ENCODE measurements around the gene APOL5.

The APOL5 gene

DNA sequence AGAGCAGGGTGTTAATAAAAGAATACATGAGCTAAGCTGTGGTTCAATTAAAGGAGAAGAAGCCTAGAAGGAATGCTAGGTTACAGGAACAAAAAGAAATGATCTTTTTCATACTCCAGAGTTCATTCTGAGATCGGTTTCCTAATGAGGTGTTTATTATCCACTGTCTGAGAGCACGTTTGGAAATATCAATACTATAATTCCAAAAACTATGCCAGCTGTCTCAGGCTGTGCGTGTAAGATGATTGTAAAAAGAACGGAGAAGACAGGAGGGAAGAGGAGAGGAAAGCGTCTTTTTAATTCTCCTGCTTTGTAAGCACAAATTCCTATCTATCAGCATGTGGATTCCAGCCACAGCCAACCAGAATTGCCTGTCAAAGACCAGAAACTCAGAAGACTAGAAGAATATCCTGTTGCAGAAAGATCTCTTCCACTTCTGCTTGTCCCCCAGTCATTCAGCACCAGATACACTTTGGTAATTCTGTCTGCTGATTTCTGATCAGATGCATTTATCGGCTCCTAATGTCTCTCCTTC is 25.7 kb downstream of the APOL5 start:
- no peak for DNase-seq

DNA sequence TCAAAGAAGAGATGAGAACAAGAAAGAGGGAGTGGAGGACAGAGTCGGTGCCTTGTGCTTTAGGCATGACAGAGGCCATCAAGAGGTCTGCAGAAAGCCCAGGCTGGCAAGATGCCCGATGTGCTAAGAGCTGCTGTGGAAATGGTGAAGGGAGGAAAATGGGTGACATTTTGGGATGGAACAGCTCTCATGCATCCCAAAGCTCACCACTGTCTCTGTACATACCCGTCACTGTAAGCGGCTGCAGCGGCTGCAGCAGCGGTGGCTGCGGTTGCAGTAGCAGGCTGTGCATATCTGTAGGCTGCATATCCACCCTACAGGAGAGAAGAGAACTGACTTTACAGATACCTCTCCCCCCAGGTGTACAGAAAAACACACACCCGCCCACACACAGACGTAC is 28.6 kb downstream of the APOL5 start:
- no peak for DNase-seq

DNA sequence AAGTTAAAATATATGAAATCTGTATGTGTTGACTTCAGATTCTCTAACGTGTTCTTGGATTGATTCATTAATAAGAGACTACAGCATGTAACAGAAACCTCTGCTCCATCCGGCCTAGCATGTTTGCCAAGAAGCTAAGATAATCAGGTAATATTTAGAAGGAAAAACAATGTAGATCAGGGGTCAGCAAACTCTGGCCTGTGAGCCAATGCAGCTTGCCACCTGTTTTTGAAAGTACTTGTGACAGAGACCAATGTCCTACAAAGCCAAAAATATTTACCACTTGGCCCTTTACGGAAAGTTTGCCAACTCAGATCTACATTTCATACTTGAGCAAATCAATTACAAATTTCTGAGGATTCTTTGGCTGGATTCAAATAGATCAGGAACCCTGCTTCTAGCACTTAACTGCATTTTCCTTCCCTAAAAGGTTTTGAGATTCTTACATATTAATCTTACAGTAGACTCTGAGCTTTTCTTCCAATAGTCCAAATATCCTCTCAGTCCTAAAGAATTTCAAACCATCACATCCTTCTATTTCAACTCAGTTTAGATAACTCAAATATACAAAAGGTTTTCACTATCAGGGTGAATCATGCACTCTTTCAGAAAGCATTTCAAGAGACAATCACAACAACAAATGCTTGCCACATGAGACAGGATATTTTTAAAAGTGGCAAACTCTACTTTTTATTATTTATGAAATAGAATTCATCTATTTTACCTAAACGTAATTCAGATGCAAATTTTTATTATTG is 29.5 kb downstream of the APOL5 start:
- no peak for DNase-seq

DNA sequence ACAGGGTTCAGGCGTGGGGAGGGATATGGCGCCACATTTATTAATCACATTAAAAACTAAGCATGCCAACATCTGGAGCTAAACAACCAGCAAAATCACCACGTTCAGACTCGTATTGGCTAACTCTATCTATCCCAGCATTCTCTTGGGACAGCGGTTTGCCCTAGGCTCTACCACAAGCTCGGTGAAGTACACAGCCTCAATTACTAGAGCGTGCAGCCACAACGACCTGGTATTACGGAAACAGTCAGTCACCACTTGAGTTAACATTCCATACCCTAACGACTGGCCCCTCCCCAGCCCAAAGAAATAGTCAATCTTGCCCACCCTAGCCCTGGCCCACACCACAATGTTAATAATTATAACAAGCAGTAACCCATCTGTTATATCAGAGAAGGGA is 32.1 kb downstream of the APOL5 start:
- no peak for DNase-seq

DNA sequence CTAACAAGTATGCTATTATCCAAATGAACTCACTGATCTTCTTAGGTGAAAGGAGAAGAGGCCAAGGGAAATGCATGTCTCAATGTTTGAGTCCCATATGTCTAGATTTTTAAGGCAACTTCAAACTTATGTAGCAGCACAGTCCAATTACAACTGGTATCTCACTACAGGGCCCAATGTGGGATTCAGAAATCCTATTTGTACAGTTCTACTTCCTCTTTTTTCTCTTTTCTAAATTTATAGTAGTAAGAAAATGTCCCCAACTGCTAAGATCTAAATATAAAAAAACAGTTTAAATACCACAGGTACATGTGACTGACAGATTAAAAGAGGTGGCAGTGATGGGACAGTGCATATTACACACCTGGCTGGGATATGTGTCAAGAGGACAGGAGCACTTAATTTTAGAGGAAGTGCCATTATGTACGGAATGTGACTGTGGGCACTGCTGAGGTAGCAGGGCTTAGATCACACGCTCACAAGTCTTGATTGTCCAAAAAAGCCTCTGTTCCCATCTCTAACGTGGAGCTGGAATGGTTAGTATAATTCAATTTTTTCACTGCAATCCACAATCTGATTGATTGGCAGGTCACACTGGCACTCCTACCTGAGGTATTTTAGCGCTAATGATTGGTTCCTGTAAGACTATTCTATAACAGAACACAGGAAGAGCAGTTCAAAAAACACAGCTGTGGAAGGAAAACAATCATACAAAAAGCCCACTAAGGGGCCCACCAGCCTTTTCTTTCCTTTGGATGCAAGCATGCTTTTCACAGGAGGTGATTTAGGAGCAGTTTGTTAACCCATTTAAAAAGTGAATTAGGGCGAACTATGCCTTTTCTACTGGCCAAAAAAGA is 34.6 kb downstream of the APOL5 start:
- peak in 2 of 3 donors; percentile 5 to 8 for DNase-seq

DNA sequence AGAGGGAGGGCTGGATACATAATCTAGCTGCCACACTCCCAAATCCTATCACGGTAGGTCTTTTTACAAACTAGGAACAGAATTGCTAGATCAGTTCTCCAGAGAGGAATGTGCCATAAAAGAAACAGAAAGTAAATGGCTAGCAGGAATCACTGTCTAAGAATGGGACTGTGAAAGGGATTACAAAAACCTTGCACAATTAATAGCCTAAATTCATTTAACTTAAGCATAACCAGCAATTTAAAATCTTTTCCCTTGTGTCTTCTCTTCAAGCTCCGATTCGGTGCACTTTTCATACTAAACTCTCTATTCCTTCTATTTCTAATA is 35.2 kb downstream of the APOL5 start:
- DNase-seq = no peak

DNA sequence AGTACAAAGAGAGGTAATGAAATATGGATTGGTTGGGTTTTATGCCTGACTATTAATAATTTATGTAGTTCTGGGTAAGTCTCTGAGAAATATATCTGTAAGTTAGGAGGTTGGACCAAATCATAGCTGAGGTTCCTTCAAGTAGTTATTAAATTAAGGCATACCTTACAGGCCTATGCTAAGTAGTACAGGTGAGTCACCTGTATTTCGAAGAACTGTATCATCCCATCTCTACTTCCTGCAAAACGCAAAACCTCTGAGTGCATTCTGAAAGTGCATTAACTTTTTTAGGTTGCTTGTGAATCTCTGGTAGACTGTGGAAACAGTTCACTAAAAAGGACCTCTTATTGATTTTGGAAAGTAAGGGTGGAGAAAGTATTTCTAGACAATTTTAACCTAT is 37.1 kb downstream of the APOL5 start:
- no peak for DNase-seq

DNA sequence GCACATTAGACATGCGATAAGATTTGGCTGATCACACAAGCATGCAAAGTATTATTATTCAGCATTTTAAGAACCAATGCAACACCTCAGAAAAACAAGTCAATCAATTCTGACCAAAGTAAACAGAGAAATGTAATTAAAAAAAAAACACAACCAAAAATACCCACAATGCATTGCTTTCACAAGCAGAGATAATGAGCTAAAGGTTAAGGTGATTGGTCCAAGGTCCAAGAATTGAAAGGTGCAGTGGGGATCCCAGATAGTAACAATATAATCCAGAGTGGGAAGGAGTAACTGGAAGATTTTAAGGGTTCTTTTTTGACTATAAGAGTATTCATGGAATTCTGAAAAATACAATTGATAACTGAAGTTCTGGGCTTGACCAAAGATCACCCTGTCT is 39.0 kb downstream of the APOL5 start:
- no peak for DNase-seq

DNA sequence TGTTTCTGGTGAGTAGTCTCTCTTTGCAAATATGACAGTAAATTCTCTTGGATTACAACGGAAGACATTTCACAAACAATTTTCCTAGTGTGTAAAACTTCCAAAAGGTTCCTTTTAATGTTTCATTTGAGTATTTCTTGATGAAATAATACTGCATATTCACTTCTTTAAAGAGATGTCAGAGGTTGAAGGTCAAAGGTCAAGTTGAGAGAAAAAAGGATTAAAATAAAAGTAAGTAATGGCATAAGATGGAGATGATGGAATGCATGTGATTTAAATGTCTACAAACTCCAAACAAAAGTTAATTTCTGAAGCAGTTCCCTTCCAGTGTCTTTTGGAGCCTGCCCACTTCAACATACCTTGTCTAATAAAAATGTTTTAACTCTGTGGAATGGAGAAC is 40.7 kb downstream of the APOL5 start:
- DNase-seq = peak in 1 of 3 donors; percentile 13

DNA sequence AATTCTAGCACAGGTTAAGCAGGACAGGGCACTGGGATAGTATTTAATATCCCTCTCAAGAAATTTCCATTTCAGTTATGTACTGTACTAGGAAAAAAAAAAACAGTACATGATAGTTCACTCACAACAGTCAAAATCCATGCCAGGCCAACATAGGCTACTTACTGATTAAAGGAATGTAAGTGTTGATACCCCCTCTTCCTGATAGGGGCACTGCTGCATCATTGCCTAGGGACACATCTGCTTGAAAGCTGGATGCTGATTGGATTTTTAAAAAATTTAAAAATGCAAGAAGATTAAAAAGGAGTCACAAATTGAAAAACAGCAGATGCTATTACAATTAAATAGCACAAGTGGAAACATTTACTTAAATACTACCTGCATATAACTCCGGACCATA is 43.4 kb downstream of the APOL5 start:
- no peak for DNase-seq

DNA sequence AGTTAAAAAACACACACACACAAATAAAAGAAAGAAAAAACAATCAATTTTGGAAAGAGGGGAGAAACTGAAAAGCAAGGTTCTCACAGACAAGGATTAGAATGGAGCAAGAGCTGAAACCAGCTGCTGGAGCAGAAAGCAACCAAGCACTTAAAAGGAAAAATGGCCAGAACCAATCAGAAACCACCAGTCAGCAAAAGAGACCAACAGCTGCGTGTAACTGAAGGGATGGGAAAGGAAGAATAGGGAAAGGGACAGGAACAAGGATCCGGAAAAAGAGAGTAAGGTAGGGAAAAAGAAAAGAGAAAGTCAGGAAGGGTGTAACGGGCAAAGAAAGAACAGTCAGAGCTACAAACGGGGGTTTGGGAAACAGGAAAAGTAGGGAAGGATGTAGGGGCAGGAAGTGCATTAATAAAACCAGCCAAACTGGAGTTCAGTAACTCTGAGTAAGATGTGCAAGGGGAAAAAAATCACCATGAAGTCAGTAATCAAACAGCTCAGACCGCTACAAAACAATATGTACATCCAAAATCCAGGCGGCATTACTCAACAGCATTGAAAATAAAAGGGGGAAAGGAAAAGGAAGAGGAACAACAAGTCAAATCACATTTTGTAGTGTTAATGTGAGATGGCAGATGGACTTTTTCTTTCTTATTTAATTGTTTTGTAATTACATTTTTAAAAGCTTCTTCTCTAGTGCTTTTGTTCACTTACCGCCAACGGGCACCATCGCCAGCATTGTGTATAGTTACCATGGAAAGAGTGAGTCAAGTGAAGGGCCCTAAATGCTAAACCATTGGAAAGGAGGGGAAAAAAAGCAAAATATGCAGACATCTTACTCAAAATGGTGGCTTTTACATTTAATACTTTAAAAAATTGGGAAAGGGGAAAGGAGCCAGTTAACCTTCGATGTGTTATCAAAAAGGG is 49.2 kb downstream of the APOL5 start:
- no peak for DNase-seq

DNA sequence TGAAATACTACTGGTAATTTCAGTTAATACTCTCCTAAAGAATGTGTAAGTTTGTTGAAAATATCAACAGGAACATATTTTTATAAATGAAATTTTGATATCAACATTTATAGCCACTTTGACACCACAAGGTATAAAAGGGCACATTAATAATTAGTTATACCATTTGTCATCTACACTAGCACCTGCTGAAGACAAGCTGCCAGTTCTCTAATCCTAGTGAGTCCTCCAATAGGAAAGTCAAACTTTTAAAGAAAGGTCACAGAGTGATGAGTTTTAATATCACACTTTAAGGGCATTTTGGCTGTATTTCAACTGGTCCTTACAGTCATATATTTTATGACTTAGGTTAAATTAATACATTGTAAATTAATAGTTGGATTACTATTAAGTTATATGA is 52.3 kb downstream of the APOL5 start:
- DNase-seq = no peak

DNA sequence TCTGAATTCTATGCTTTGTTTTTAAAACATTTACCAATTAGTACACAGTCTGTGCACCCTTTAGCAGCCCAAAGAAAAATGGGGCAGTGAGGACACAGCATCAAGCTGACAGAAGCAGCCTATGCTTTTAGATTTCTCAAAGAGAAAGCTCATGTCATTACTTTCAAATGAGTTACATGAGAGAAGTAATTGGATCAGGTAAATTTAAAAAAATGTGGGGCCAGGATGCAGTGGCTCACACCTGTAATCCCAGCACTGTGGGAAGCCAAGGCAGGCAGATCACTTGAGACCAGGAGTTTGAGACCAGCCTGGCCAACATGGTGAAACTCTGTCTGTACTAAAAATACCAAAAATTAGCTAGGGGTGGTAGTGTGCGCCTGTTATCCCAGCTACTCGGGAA is 57.7 kb downstream of the APOL5 start:
- no peak for DNase-seq

DNA sequence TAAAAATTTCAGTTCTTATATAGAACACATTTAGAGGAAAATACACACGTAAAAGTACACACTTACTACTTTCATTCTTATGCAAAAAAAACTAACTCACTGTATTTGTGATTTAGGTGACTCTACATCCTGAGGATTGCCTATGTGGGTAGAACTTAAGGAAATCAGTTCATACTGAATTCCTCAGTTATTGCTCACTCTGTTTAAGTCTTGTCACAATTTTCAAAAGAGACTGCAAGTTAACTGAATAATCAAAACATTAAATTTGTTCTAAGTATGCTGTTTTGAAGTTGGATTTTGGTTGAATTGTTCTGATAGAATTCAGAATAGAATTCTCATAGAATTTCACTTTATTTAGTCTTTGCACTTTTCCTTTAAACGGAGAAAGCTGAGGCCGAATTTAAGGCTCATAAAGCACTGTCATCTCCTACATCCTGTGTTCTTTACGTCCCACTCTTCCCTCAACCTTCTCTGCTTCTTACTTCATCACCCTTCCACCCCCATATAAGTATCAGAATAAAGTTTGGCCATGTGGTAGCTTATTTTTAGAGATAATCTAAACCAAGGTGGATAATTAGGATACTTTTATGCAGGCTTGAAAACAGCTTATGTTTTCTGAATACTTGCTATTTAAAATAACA is 59.8 kb downstream of the APOL5 start:
- no peak for DNase-seq

Measured in suppressor macrophage treated with lipopolysaccharide for 1 hour (primary cell).